Measurements from ENCODE around the gene CCDC85A. TPM values are rescaled to one million over a fixed set of nuclear protein-coding genes. Genes with fewer than 3 reads are reported as not detected.

Gene CCDC85A
- total RNA-seq, 1 donor from 2014 or later, result 1.8 TPM

DNA sequence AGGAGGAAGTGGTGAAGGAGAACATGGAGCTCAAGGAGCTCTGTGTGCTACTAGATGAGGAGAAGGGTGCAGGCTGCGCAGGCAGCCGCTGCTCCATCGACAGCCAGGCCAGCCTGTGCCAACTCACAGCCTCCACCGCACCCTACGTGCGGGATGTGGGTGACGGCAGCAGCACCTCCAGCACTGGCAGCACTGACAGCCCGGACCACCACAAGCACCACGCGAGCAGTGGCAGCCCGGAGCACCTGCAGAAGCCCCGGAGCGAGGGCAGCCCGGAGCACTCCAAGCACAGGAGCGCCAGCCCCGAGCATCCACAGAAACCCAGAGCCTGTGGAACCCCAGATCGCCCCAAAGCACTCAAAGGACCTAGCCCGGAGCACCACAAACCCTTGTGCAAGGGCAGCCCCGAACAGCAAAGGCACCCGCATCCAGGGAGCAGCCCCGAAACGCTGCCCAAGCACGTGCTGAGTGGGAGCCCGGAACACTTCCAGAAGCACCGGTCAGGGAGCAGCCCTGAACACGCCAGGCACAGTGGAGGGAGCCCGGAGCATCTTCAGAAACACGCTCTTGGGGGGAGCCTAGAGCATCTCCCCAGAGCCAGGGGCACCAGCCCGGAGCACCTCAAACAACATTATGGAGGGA lies 9.0 kb downstream of the CCDC85A start:
- DNase-seq (ENCODE audit: low spot score), result no peak

DNA sequence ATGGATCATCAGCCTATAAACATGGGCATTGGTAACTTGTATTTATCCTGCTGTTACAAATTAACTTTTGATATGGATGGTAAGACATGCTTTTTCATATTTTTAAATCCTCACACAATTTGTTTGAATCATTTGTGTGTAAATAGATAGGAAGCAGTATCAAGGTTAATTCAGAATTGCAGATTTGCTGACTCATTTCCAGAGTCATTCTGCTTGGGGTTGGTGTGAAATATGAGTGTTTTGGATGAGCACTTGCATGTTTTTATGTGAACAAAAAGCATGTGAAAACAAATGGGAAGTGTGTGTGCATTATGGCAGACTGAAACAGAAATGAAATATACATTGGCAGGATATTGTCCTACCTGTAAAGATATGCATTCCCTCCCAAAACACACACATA lies 11.8 kb downstream of the CCDC85A start:
- no peak for DNase-seq (ENCODE audit: low spot score)

DNA sequence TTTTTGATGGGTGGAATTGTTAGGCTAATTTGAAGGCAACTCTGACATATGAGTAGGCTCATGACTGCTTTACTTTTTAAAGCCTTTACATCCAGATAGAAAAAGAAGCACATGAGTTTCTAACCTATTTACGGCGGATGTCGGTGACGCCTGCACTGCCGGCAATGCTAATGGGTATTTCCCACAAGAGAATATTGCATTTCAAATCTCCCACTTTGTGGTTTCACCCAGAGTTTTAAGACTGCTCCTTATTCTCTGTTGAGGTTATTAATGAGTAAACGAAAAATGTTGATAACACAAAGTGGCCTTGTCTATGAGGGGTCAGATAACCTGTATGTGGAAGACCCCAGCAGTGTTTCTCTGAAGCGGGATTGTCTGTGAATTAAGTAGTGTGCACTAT lies 14.0 kb downstream of the CCDC85A start:
- no peak for DNase-seq (ENCODE audit: low spot score)

DNA sequence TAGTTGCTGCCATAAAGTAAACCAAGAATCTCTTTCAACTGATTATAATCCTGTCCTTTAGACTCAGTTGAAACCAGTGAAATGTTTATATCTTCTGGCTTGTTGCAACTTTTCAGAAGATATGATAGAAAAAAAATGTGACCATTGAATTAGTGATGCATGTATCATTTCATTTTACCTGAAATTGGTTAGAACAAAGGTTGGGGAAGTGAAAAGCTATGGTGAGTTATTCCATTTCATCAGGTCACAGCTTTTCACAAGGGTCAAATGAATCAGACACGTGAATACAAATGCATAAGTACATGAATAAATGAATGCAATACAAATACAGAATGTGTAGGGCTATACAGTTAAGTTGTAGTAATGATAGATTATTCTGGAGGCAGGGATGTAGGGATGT lies 15.1 kb downstream of the CCDC85A start:
- DNase-seq (ENCODE audit: low spot score), result no peak

DNA sequence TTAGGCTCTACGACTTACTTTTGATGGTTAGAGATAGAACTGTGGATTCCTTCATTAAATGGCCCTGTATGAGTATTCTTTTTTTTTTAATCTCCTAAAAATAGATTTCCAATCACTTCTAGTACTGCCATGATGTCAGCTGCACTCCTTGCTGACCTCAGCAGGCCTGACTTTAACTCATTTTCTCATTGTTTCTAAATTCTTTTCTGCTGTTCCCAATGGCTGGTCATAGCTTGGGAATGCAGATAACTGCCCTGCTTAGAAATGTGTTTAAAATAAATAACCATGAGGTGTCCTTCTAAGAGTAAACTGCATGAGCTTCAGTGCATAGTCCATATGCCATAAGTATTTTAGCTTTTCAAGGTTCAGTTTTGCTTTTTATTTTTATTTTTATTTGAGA lies 15.7 kb downstream of the CCDC85A start:
- DNase-seq (ENCODE audit: low spot score), result no peak

- DNase-seq (ENCODE audit: low spot score), result no peak
Measured at GRCh38 chr2:56202381-56203121, 18.8 kb downstream of the CCDC85A start.

- DNase-seq (ENCODE audit: low spot score), result no peak
Measured at GRCh38 chr2:56204556-56204955, 20.8 kb downstream of the CCDC85A start.

DNA sequence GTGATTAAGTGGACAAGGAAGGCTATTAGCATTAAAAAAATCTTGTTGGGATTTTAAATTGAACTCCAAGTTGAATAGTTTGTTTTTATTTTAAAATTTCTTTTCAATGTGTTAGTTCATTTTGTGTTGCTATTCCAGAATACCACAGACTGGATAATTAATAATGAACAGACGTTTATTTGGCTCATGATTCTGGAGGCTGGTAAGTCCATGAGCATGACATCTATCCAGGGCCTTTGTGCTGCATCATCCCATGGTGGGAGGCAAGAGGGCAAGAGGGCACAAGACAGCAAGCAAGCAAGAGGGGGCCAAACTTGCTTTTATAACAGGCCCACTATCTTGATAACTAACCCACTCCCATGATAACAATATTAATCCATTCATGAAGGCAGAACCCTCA lies 22.5 kb downstream of the CCDC85A start:
- no peak for DNase-seq (ENCODE audit: low spot score)

DNA sequence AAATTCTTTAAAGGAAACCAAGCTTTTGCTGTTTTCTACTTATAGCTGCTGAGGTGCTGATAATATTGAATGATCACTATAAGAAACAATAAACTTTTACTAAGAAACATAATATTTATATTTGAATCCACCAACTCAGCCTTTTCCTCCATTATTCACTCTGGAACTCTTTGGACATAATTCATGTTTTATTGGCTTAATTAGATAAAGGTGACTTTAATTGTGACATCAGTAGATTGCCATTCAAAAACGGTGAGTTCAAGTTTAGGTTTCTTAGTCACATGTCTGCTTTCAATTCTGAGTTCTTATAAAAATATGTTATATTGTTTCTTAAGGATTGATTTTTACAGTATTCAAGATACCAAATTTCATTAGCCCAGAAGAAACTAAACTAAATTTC lies 24.0 kb downstream of the CCDC85A start:
- DNase-seq (ENCODE audit: low spot score), result no peak

- DNase-seq (ENCODE audit: low spot score), result no peak
Measured at GRCh38 chr2:56208380-56208779, 24.6 kb downstream of the CCDC85A start.

GRCh38 chr2:56209701-56210100 lies 25.9 kb downstream of the CCDC85A start:
- DNase-seq (ENCODE audit: low spot score), result no peak

GRCh38 chr2:56210291-56210690 lies 26.5 kb downstream of the CCDC85A start:
- no peak for DNase-seq (ENCODE audit: low spot score)

GRCh38 chr2:56211048-56211447 lies 27.3 kb downstream of the CCDC85A start:
- DNase-seq (ENCODE audit: low spot score), result no peak

DNA sequence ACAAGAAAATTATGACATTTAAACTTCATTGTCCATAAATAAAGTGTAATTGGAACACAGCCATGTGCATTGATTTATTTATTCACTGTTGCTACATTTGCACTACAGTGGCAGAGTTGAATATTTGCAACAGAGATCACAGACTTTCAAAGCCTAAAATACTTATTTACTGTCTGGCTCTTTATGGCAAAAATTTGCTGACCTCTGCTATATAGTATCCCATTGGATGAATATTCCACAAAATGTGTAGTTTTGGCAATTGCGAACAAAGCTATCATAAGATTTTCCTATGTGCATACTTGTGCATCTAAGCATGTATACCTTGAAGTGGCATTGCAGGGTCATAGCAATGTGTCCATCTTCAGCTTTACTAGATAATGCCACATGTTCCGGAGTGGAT lies 32.1 kb downstream of the CCDC85A start:
- DNase-seq (ENCODE audit: low spot score), result no peak

GRCh38 chr2:56217106-56217505 lies 33.3 kb downstream of the CCDC85A start:
- no peak for DNase-seq (ENCODE audit: low spot score)

DNA sequence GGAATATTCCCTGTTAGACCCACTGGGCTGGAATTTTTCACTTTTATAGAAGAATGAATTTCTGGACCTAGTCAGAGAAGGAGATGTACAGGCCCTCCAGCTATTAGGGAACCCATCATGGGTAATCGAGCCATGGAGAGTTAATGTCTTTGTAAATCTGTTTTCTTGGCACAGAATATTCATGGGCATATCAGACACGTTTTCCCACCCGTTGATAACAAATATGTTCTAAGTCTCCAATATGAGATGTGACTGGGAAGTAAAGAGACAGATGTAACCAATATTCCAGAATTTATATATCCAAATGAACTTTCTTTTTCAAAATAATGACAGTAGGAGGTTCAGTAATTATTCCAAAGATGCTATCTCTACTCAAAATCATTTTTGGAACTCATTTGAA lies 38.7 kb downstream of the CCDC85A start:
- no peak for DNase-seq (ENCODE audit: low spot score)

- DNase-seq (ENCODE audit: low spot score), result no peak
Measured at GRCh38 chr2:56224316-56224715, 40.5 kb downstream of the CCDC85A start.

GRCh38 chr2:56227811-56228210 lies 44.0 kb downstream of the CCDC85A start:
- DNase-seq (ENCODE audit: low spot score), result no peak

- no peak for DNase-seq (ENCODE audit: low spot score)
Measured at GRCh38 chr2:56229397-56230060, 45.7 kb downstream of the CCDC85A start.

DNA sequence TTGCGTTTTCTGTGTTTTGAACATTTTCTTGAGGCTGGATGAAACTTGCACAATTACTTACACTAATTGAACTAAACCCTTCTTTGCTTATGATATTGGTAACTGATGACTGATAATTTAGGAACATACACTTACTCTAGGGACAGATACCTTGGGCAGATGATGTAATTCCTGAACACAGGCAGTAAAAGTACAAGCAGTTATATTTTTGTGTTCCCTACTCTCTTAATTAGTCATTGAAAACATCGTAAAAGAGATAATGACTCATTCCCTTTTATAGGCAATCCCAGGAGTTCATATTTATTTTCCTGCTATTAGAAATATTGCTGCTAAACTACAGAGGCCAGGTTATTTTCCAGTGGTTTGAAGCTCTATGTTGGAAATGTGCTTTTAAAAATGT lies 46.4 kb downstream of the CCDC85A start:
- DNase-seq (ENCODE audit: low spot score), result no peak

- no peak for DNase-seq (ENCODE audit: low spot score)
Measured at GRCh38 chr2:56231361-56231760, 47.6 kb downstream of the CCDC85A start.

GRCh38 chr2:56232912-56233311 lies 49.1 kb downstream of the CCDC85A start:
- DNase-seq (ENCODE audit: low spot score), result no peak

- DNase-seq (ENCODE audit: low spot score), result no peak
Measured at GRCh38 chr2:56234241-56234640, 50.5 kb downstream of the CCDC85A start.
